HG02798 (cell line): ENCODE results near the gene SEPTIN8.
"Not testable (repeated sequence)": the region's sequence is repeated elsewhere in the genome, so short reads cannot be mapped to it uniquely, and the experiment has no call there.

Source experiments
- ATAC-seq: cut with Tn5 transposase; IDR thresholded peaks from one replicate; pipeline ENCODE4 v1.9.1; 2021; ENCODE audit warnings: mild to moderate bottlenecking; ENCODE audit not compliant: unreplicated experiment, poor library complexity

SEPTIN8 gene

DNA sequence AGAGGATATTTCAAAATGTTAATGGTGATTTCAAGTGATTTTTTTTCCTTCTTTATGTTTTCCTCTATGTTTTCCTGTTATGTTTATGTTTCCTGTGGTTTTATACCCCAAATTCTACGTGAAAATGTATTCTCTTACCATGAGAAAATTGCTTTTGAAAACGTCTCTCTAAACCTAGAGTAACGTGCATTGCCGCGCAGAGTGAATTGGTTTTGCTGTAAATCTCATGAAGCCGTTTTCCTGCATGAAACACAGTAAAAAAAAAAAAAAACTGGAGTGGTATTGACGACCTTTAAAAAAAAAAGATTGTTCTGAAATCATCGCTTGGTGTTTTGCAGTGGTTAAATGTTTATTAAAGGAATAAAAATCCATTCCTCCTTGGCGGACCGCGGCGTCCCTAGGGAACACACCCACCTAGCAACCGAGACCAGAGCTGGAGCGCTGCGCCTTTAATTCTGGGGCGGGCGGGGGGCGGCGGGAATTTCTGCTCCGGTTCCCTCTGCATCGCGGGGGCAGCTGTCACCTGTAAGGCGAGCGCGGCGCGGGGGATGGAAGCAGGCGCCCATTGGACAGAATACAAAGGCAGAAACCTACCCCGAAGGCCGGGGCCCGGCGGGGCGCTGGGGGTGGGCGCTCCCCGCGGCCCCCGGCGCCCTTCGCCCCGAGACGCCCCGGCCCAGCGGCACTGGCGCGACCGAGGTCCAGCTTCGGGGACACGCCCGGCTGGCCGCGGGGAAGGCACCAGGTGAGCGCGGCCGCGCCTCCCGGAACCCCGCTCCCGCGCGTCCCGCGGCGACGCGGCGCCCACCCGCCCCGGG is 36.0 kb upstream of the SEPTIN8 start, which contains the start of gene SOWAHA:
Gene SOWAHA (plus strand): TSS at position 522 of the 818 bp plus-strand sequence. CDS start 320 bp downstream, outside the sequence.
- ATAC-seq = no peak

DNA sequence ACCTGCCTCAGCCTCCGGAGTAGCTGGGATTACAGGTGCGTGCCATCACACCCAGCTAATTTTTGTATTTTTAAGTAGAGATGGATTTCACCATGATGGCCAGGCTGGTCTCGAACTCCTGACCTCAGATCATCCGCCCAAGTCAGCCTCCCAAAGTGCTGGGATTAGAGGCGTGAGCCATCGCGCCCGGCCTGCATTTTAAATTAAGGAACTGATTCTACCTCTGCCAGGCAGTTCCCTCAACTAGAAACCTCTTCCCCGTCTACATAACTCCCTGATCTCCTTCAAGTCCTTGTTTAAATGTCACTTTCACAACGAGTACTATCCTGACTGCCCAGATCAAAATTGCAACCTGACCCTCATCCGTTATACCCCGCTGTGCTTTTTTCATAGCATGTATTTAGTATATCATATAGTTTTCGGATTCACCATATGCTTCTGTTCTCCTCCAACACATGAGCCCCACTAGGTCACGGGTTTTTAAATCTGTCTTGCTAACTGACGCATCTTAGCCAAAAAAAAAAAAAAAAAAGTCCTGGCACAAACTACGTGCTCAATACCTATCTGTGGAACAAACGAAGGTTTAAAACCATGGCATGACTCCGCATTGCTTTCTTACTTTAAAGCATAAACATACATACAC is 35.2 kb upstream of the SEPTIN8 start:
- ATAC-seq = no peak

DNA sequence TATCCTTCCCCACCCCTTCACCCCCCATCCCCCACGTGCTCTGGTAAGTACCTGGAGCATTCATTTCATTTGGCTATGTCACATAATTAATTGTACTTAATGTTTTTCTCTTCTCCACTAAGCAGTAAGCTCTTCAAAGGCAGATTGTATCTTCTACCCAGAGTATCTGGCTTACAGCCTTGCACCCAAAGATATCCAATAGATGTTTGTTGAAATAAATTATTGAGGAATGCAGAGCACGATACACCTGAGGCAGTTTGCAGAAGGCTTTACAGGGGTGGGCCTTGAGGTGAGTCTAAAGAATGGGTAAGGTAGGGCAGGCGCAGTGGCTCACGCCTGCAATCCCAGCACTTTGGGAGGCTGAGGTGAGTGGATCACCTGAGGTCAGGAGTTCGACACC is 33.6 kb upstream of the SEPTIN8 start:
- no peak for ATAC-seq

DNA sequence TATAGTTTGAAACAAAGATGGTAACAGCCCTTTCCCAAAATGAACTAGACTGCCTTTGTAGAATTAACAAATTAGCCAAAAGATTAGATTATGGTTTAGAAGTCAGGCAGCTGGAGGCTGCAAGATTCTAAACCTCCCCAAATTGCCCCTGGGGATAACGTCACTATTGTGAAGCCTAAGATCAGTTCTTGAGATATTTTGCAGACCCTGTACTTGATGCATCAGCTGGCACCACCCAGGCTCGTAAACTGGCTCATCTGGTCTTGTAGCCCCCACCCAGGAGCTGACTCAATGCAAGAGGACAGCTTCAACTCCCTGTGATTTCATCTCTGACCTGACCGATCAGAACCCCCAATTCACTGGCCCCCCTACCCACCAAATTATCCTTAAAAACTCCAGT is 31.8 kb upstream of the SEPTIN8 start:
- ATAC-seq = no peak

DNA sequence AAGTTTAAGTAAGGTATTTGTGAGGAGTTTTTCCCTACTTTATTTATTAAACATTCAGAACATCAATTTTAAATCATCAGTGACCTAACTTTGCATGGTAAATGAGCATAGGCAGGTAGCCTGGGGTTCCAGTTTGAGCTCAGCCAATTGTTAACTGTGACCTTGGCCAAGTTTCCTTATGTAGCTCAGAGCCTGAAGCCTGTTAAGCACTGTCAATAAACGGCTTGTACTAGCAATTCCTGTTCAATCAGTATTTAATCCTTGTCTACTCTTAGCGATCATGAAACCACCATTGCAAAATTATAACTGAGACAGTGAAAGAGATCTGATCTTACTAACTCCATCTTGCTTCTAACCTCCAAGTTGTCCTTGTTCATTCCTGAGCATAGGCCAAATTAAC is 31.4 kb upstream of the SEPTIN8 start:
- no peak for ATAC-seq

- no peak for ATAC-seq
Measured at GRCh38 chr5:132807163-132807838, 30.3 kb upstream of the SEPTIN8 start.

DNA sequence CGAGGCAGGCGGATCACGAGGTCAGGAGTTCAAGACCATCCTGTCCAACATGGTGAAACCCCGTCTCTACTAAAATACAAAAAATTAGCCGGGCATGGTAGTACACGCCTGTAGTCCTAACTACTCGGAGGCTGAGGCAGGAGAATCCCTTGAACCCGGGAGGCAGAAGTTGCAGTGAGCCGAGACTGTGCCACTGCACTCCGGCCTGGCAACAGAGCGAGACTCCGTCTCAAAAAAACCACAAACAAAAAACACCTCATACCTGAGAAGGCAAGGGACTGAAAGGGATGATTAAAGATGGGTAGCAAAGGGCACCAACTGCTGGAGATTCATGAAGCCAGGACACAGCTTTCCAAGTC is 29.7 kb upstream of the SEPTIN8 start:
- not testable (repeated sequence) for ATAC-seq

- ATAC-seq = not testable (repeated sequence)
Measured at GRCh38 chr5:132805872-132806271, 28.8 kb upstream of the SEPTIN8 start.

DNA sequence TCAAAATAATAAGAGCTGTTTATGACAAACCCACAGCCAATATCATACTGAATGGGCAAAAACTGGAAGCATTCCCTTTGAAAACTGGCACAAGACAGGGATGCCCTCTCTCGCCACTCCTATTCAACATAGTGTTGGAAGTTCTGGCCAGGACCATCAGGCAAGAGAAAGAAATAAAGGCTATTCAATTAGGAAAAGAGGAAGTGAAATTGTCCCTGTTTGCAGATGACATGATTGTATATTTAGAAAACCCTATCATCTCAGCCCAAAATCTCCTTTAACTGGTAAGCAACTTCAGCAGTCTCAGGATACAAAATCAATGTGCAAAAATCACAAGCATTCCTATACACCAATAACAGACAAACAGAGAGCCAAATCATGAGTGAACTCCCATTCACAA is 27.2 kb upstream of the SEPTIN8 start:
- ATAC-seq = not testable (repeated sequence)

GRCh38 chr5:132802685-132803066 is 25.6 kb upstream of the SEPTIN8 start:
- ATAC-seq = not testable (repeated sequence)

- ATAC-seq = no peak
Measured at GRCh38 chr5:132802044-132802684, 25.1 kb upstream of the SEPTIN8 start.

DNA sequence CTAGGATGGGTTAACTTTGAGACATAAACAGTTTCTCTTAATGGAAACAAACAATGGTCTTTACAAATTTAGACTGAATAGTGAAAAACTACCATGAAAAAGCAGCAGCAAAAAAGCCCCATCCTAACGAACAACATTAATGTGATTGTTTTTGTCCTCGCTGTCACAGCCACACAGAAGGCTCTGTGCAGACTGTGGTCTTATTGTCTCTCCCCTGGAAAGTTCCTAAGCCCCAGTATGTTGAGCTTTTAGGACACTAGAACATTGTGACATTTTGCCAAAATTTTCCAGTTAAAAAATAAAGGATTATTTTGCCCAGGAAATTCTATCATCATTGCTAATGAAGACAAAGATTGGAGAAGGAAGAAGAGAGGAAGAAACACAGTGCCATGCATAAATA is 23.5 kb upstream of the SEPTIN8 start:
- ATAC-seq = no peak

DNA sequence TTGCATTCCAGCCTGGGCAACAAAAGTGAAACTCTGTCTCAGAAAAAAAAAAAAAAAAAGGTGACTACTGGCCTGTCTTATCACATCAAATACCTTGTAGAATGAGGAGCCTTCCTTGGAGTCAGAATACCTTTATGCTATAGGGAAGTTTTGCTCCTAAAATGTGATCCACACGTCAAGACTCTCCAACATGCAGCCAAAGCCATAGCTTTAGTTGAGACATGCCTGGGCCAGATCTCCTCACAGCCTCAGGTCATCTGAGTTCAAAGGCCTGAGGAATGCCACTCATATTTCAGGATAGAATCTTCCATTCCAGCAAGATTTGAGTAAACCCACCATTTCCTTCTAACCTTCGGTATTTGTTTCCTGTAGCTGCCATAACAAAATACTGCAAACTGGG is 22.4 kb upstream of the SEPTIN8 start:
- ATAC-seq = no peak

GRCh38 chr5:132797651-132798050 is 20.6 kb upstream of the SEPTIN8 start:
- no peak for ATAC-seq

- ATAC-seq = no peak
Measured at GRCh38 chr5:132791026-132791425, 14.0 kb upstream of the SEPTIN8 start.

- ATAC-seq = no peak
Measured at GRCh38 chr5:132790201-132790865, 13.3 kb upstream of the SEPTIN8 start.

DNA sequence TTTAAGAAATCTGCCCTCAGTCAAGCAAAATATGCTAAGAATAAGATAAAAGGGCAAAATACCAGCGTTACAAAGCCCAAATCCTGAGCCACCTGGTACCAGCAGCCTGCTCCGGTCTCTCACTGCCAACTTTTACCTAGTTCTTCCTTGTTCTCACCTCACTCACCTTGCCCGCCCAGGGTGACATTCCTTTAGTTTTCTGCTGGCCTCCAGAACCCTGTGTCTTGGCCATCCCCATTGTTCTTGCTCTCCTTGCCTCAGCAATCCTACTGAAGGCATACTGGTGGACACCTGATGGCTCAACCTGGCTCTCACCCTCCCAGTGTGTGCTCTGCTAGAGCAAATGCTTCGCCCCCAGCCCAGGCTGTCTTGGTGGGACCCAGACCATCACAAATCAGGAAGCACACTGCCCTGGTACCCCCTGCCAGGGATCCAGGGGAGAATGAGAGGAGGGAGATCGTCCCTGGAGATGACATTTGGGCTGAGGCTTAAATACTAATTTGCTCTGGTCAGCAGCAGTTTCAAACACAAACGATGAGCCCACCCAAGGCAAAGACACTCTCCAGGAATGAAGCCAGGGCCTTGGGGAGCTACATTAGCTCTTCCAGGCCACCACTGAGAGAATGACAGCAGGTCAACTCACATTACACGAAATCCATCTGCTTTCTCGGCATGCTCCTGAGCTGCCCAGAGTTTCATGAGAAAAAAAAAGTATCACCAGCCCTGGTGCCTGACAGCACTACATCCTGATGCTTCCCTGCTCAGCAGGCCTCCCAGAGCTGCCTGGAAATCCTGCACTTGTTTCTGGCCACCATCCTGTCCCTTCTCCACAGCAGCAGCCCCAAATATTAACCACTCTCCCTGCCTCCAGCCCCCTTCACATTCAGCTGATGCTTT is 12.2 kb upstream of the SEPTIN8 start:
- ATAC-seq = no peak

DNA sequence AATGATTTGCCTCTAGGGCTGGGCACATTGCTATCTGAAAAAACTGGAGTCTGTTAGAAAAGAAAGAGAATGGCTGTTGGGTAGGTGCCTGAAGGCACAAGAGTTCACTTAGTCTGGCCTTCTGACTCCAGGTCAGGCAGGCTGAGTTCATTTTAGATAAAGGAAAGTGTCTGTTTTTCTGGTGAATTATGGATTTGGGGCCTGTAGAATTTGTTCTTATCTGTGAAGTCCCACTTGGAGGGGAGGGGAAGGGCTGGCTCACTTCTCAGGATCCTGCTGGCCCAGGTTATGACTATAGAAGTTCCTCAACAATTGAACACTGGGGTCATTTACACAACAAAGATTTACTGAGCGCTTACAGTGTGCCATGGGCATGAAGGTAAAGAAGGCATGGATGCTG is 11.5 kb upstream of the SEPTIN8 start:
- no peak for ATAC-seq

DNA sequence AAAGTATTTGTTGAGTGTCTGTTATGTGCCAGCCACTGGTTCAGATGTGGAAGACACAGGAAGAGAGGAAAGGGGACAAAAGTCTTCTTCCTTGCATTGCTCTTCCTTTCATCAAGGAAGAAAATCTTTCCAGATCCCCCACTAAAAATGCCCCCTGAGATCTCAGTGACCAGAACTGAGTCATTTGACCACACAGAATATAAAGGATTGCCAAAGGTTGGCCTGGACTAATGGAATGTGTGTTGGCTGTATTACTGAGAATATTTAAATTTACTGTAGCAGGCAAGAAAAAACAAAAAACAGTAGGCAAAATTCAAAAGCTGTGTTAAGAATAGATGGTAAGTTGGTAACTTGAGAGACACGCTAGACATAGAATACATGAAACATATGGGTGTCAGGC is 10.0 kb upstream of the SEPTIN8 start:
- ATAC-seq = no peak
